GM18505 (cell line): ENCODE data around the gene OXLD1.

Experiments
- ATAC-seq: cut with Tn5 transposase; IDR thresholded peaks from one replicate; pipeline ENCODE4 v1.9.1; 2021; ENCODE audit not compliant: unreplicated experiment
- POLR2A ChIP-seq: IDR thresholded peaks from 4 replicates; pipeline ENCODE4 v1.6.1; 2011; ENCODE audit warnings: borderline replicate concordance; ENCODE audit not compliant: insufficient read depth, insufficient read length; ENCODE audit errors: extremely low read depth

OXLD1 gene

DNA sequence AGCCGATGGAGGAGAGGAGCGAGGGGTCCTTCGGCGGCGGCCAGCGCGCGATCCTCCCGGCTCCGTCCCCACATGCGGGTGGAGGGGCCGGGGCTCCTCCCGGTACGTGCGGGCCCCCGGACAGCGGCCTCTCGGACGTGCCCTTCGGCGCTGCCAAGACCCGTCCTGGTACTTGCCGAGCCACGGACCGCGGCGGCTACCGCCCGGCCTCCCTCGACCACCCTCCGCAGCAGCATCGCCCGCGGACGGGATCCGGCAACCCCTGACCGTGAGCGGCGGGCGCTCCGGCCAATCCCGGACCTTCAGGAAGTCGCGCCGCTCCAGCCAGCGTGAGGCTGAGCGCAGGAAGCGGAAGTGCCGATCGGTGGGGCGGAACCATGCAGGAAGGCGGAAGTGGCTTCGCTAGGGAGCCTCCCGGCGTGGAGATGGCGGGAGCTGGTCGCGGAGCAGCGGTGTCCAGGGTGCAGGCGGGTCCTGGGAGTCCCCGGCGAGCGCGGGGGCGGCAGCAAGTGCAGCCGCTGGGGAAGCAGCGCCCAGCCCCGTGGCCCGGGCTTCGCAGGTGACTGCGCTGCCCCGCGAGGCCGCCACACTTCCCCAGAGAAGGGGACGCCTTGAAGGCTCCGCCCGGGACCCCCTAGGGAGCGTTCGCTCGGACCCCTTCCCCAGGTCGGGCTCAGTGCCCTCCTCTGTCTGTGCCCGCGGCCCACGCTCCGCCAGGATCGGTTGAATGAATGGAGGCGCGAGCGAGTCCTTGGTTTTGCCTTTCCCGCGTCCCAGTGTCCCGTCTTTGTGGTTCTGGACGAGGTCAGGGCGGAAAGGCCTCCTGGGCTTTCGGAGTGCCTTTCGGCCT, at the start of gene OXLD1, which contains the start of gene CCDC137:
Gene OXLD1 (minus strand): TSS at position 264 of the 850 bp plus-strand sequence. CDS start 28 bp downstream, at position 236.
Gene CCDC137 (plus strand): TSS at position 396 of the 850 bp plus-strand sequence. CDS start 30 bp downstream, at position 426.
- peak; percentile 97 for TF ChIP-seq POLR2A

DNA sequence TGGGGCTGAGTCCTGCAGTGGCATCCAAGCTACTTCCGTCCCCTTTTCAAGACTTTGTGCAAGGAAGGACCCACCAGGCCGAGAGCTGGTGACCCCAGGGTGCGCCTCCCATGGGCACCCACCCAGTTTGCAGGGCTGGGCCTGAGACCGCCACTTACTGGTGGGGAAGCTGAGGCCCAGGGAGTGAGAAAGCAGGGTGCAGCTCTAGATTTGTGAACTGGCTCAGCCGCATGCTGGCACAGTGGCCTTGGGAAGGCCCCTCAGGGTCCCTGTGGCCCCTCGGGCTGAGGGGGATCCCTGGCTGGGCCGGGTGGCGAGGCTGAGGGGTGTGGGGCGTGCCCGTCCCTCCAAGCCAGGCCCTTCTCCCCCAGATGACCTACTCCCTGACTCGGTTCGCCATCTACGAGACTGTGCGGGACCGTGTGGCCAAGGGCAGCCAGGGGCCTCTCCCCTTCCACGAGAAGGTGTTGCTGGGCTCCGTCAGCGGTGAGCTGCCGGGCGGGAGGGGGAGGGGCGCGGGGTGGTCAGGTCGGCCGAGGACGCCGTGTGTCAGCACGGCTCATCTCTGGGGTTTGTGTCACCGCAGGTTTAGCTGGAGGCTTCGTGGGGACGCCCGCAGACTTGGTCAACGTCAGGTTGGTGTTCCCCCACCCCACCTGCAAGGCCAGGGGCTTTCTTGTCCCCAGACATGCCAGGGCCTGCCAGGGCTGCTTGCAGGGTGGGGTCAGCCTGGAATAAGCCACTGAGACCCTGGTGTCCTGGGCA, 48.9 kb upstream of the OXLD1 start:
- ATAC-seq: no peak
- TF ChIP-seq POLR2A: no peak

More for the DNA sequence above, at the start of gene OXLD1, which contains the start of gene CCDC137:
- peak; percentile 87 for ATAC-seq

DNA sequence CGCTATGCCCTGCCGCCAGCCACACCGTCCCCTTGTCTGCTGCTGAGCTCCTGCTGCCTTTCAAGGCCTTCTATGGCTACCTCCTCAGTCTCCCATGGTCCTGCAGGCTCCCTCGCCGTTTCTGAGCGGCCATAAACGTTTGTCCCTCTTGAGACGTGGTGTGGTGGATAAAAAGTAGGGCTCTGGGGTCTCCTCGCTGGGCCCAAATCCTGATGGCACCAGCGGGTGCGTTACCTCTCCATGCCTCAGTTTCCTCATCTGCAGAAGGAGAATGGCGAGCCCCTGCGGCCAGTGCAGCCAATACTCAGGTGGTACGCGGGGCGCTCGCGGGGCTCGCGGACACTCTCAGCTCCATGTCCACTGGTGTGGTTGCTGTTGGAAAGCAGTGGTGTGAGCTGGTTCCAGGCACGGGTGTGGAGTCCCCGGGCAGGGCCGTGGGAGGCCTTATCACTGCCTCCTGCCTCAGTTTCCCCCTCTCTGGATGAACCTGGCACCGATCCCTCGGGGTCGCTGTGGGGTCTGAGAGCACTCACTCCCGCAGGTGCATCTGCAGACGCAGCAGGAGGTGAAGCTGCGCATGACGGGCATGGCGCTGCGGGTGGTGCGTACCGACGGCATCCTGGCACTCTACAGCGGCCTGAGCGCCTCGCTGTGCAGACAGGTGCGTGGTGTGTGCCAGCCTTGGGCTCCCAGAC, 48.2 kb upstream of the OXLD1 start:
- no peak for TF ChIP-seq POLR2A
- no peak for ATAC-seq

DNA sequence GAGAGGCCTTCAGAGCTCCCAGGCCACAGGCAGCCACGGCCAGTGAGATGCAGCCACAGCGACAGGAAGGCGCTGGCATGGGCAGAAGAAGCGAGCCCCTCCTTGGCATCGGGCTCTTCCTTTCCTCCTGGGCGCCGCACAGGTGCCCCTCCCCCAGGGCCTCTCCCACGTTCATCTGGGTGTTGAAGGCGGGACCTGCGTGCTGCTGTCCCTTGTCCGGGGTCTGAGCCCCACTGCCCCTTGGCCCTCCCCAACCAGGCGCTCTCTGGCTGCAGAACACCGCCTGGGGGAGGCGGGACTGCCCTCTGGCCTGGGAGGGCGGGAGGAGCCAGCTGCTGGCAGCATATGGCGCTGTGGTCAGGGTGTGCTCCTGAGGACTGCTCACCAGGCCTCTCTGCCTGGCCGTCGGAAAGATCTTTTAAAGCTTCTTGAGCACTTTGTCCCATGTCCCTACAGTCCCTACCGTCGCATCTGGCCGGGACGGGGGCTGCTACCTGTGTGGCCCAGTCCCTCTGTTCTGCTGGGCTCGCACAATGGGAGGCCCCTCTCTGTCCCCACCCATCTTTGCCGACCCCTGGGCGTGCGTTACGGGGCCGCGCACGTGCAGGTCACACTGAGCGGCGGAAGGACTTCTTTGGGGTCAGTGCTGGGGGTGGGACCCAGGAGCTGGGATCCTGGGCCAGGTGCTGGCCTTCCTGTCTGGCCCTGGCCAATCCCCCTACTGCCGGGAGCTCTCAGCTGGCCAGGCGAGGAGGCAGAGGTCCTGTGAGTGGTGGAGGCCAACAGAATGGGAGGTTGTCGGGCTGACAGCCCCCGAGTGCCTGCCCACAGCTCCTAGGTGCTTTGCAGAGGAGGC, 47.4 kb upstream of the OXLD1 start:
- no peak for ATAC-seq
- no peak for TF ChIP-seq POLR2A

DNA sequence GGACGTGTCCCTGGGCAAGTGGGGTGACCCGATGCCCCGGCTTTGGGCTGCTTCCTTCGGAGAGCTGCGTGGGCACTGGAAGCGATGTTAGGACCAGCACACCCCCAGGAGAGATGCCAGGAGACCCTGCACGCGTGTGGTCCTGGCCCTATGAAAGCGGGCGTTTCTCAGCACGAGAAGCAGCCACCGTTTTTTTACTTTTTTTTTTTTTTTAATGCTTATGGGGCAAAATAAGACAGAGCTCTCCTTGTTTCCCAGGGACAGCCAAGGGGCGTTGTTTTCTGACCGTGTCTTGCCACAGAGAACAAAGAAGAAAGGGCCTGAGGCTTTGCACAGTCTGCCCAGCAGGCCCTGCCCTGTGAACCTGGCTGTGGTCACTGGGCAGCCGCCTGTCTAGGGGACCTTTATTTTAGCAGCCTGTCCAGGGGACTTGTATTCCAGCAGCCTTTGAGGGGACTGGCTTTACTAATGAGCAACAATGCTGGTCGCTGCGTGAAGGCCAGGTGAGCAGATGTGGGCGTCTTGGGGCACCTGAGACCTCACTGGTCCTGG, 46.7 kb upstream of the OXLD1 start:
- no peak for ATAC-seq
- no peak for TF ChIP-seq POLR2A

DNA sequence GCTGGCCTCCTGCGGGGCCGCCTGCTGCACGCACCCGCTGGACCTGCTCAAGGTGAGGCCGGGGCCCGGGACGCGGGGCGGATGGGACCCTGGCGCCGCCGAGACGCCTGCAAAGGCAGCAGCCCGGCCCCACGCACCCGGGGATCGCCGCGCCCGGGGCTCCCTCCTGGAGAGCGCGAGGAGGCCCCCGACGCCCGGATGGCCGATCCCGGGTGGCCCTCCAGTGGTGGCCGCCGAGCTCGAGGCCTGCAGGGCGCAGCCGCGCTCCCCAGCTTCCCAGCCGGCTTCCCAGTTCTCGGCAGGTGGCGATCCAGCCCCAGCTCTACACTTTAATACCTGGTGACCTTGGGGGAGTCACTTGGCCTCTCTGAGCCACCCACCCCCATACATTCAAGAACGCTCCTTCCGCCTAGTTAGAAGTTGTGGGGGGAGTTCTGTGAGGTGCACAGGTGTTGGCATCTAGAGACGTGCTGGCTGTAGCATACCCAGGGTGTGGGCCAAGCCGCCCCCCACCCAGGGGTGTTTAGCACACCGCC, 46.1 kb upstream of the OXLD1 start:
- no peak for TF ChIP-seq POLR2A
- ATAC-seq: peak; percentile 11

DNA sequence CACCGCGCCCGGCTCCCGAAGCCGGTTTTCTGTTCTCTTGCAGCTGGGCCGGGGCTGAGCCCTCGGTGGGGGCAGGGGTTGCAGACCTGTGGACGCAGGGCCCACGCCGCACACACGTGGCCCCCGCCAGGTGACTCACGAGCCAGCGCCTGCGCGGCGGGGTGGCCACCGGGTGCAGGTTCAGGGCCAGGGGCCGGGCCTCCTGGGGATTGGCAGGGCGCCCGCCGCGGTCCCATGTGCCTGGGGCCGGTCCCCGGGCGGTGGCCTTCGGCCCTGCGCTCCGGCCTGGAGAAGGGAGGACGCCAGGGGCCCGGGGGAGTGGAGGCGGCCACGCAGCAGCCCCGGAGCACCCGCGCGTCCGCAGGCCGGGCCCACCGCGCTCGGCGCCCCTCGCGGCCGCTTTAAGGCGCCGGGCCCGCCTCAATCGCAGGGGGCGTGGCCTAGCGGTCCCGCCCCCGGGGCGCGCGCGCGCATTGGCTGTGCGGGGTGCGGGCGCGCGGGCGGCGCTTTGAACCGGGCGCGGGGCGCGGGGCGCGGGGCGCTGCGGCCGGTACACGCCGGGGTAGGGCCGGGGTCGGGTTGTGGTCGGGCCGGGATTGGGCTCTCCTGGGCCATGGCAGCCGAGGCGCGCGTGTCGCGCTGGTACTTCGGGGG, 45.5 kb upstream of the OXLD1 start, which contains the start of gene SLC25A10:
Gene SLC25A10 (plus strand): TSS at position 471 of the 654 bp plus-strand sequence. CDS start 143 bp downstream, at position 614.
- no peak for TF ChIP-seq POLR2A
- ATAC-seq: peak; percentile 61

DNA sequence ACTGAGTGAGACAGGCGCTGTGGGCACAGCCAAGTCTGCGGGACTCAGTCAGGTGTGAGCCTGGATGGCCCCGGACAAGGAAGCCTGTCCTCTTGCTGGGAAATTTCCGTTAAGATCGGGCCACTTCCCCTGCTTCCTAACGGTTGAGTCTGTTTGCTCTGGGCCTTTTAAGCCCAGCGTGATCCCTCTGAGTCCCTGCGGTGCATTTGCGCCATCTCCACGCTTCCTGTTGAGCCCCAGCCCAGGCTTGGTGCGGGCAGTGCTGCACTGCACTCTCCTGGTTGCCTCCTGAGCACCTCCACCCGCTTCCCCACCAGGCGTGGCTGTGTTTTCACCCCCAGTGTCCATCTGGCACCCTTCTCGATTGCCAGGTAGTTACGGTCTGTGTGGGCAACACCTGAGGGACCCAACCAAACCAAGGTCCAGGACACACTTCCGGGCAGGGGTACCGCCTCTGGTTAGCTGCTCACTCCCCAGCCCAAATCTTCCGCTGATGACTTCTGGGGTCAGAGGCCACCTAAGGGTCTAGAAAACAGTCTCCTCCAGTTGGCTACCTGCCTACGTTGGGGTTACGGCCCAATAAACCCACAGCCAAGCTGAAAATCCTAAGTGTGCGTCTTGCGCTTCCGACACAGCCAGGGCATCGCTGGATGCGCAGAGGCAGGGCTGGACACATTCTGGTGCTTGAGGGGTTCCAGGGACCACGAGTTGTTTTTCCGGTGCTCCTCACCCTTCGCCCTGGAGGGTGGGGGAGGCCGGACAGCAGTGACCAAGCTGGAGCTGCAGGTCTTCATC, 44.3 kb upstream of the OXLD1 start:
- ATAC-seq: no peak
- peak; percentile 45 for TF ChIP-seq POLR2A

DNA sequence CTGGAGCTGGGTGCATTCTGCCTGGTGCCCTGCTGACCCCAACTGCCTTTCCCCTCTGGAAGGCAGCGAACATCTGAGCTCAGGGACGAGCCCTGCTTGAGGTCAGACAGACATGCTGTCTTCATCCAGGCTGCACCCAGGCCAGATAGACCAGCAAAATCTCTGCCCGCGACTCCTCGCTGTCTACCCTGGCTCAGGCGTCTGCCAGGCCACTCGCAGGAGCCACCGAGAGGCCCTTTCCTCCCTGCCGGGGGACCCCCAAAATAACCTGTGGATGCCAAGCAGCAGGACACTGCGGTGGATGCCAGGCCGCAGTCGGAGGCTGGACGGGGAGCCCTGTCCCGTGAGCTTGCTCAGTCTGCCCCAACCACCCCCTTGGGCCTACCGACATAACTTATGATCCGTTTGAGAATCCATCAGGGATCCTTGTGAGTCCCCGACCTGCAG, 42.4 kb upstream of the OXLD1 start:
- no peak for ATAC-seq
- TF ChIP-seq POLR2A: no peak
